K562 (cell line): Measurements from ENCODE around the gene GANAB. TPM values are rescaled to one million over a fixed set of nuclear protein-coding genes. Genes with fewer than 3 reads are reported as not detected.

Source experiments
- CTCF ChIP-seq, 3 experiments: IDR thresholded peaks in 2 of 3; conservative IDR thresholded peaks in 1 of 3; 2 replicates each; pipeline ENCODE4 v1.5.1; 2011 to 2012; ENCODE audit warnings: low read length in 3 of 3, mild to moderate bottlenecking in 3 of 3, control low read depth in 2 of 3, improper control_type of control experiment in 1 of 3, inconsistent platforms in 1 of 3, low read depth in 1 of 3, mixed read lengths in 1 of 3, moderate library complexity in 1 of 3; ENCODE audit not compliant: insufficient read depth in 2 of 3
- MEF2A ChIP-seq: IDR thresholded peaks from 2 replicates; pipeline ENCODE4 v1.6.1; 2011; ENCODE audit warnings: low read depth, mild to moderate bottlenecking, low read length, moderate library complexity; ENCODE audit not compliant: control insufficient read depth
- NONO ChIP-seq, 2 experiments: fragments of 200-400 bp in 1 of 2; fragments of 450-650 bp in 1 of 2; formaldehyde crosslinking in 1 of 2; IDR thresholded peaks; 2 replicates each; pipeline ENCODE4 v1.6.1; 2017; ENCODE audit warnings: low read depth in 2 of 2, mild to moderate bottlenecking in 2 of 2, moderate library complexity in 2 of 2, low read length in 1 of 2
- POLR2G ChIP-seq: fragments of 200-400 bp; formaldehyde crosslinking; IDR thresholded peaks from 2 replicates; pipeline ENCODE4 v1.6.1; 2017; ENCODE audit warnings: low read depth, mild to moderate bottlenecking, antibody characterized with exemption, low read length, moderate library complexity
- polyA plus RNA-seq, 8 experiments: library from polyadenylated mRNA; depleted of rRNA in 4 of 8; stranded (reverse) in 5 of 8; unstranded in 3 of 8; fragments of >200 nt; fragmentation: Nextera tagmentation in 2 of 8; fragmentation: Illumina TruSeq in 1 of 8; extraction: Ambion mirVana in 2 of 8; extraction: Trizol in 1 of 8; gene quantifications; 2 replicates each; pipeline versions ENCODE4 v1.2.1 to v1.2.3, GENCODE V29; 2011 to 2014; ENCODE audit warnings: inconsistent platforms in 1 of 8, missing spikeins in 1 of 8
- total RNA-seq, 7 experiments: library from RNA; depleted of rRNA in 6 of 7; stranded (reverse); fragments of >200 nt in 6 of 7; fragmentation: Illumina TruSeq in 2 of 7; extraction: Trizol in 2 of 7; gene quantifications; 2 replicates each; pipeline versions ENCODE4 v1.2.1 to v1.2.3, GENCODE V29; 2011 to 2021; ENCODE audit warnings: low replicate concordance in 1 of 7
- TF ChIP-seq, protein P1 (sequence below), 2 experiments: fragments of 450-650 bp; formaldehyde crosslinking in 1 of 2; IDR thresholded peaks; 2 replicates each; pipeline versions ENCODE4 v1.4.0 to v1.6.1; 2014 to 2020; ENCODE audit warnings: mild to moderate bottlenecking in 2 of 2, borderline replicate concordance in 1 of 2, low read depth in 1 of 2

GANAB gene
- total and polyA plus RNA-seq, 9 of the 15 experiments (the other 6 are each of a cell fraction or from before 2014, with no cell fraction given): 6.5 to 284 (median 161) TPM

- TF ChIP-seq NONO (IDR thresholded peaks at IDR 0.05; ENCODE audit: low read depth in 2 of 2, low read length in 1 of 2): no peak
- TF ChIP-seq, protein P1, sequence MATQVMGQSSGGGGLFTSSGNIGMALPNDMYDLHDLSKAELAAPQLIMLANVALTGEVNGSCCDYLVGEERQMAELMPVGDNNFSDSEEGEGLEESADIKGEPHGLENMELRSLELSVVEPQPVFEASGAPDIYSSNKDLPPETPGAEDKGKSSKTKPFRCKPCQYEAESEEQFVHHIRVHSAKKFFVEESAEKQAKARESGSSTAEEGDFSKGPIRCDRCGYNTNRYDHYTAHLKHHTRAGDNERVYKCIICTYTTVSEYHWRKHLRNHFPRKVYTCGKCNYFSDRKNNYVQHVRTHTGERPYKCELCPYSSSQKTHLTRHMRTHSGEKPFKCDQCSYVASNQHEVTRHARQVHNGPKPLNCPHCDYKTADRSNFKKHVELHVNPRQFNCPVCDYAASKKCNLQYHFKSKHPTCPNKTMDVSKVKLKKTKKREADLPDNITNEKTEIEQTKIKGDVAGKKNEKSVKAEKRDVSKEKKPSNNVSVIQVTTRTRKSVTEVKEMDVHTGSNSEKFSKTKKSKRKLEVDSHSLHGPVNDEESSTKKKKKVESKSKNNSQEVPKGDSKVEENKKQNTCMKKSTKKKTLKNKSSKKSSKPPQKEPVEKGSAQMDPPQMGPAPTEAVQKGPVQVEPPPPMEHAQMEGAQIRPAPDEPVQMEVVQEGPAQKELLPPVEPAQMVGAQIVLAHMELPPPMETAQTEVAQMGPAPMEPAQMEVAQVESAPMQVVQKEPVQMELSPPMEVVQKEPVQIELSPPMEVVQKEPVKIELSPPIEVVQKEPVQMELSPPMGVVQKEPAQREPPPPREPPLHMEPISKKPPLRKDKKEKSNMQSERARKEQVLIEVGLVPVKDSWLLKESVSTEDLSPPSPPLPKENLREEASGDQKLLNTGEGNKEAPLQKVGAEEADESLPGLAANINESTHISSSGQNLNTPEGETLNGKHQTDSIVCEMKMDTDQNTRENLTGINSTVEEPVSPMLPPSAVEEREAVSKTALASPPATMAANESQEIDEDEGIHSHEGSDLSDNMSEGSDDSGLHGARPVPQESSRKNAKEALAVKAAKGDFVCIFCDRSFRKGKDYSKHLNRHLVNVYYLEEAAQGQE (IDR thresholded peaks at IDR 0.05; ENCODE audit: borderline replicate concordance): peak; percentile 38; the same call in 1 of the 2 replicates
- TF ChIP-seq, protein P1 (CRISPR knock-in tag; IDR thresholded peaks at IDR 0.05; ENCODE audit: low read depth): no peak
- TF ChIP-seq POLR2G: no peak
- TF ChIP-seq CTCF (IDR thresholded peaks at IDR 0.05 in 2 of 3, conservative IDR thresholded peaks at IDR 0.05 in 1 of 3; ENCODE audit: insufficient read depth in 2 of 3, low read depth in 1 of 3, low read length in 3 of 3): peak; percentile 68 to 83 (median 69)
- no peak for TF ChIP-seq MEF2A
Measured at GRCh38 chr11:62680825-62681240, 34.4 kb upstream of the GANAB start (continued).
